Right lobe of liver (tissue), 6 donors: ENCODE results near the gene GFAP. TPM values are rescaled to one million over a fixed set of nuclear protein-coding genes. Genes with fewer than 3 reads are reported as not detected.

Source experiments
- ATAC-seq, 4 donors: fragments of 200-7000 bp; cut with Tn5 transposase; one replicate each; pipeline ENCODE4 v1.9.1; 2020; ENCODE audit warnings: mild to moderate bottlenecking in 4 of 4, moderate library complexity in 4 of 4
- DNase-seq, 3 donors: peaks; one replicate each; pipeline ENCODE4 v3.0.0-alpha.2; 2020
- H3K27ac ChIP-seq, 3 donors: fragments of 200-600 bp; one replicate each; pipeline ENCODE4 v1.8.0; 2022
- H3K27me3 ChIP-seq, 2 donors: fragments of 200-600 bp; one replicate each; pipeline ENCODE4 v1.8.0; 2022
- H3K36me3 ChIP-seq, 4 donors: fragments of 200-600 bp; sonication (generic) in 1 of 4; one replicate each; pipeline versions ENCODE4 v1.5.1 to v1.8.0; 2017 to 2022; ENCODE audit warnings: control low read depth in 1 of 4
- H3K4me1 ChIP-seq, 4 donors: fragments of 200-600 bp; sonication (generic) in 1 of 4; one replicate each; pipeline versions ENCODE4 v1.5.1 to v1.8.0; 2017 to 2022; ENCODE audit warnings: control low read depth in 1 of 4
- H3K4me3 ChIP-seq, 3 donors: fragments of 200-600 bp; one replicate each; pipeline ENCODE4 v1.8.0; 2022
- H3K9me3 ChIP-seq, 4 donors: fragments of 200-600 bp; sonication (generic) in 1 of 4; one replicate each; pipeline versions ENCODE4 v1.5.1 to v1.8.0; 2017 to 2022; ENCODE audit warnings: control low read depth in 1 of 4
- POLR2A ChIP-seq: fragments of 450-650 bp; IDR thresholded peaks from one replicate; pipeline ENCODE4 v1.6.1; 2017; ENCODE audit warnings: antibody characterized with exemption, mild to moderate bottlenecking
- WGBS: methylation state at CpG from one replicate; pipeline ENCODE4 v1.1.6; 2018; ENCODE audit warnings: low coverage, low lambda C conversion rate; ENCODE audit not compliant: insufficient coverage; ENCODE audit errors: missing lambda C conversion rate; 5-methylcytosine and 5-hydroxymethylcytosine counted together
- intact Hi-C, 2 donors: fragments of 100-400 bp; cut with DNase I; formaldehyde crosslinking; loops; one replicate each; pipeline versions ENCODE4 v1.11.2 to v1.14.1; 2022
- total RNA-seq, 6 experiments: library from RNA; depleted of rRNA in 2 of 6; stranded (reverse); fragments of >200 nt in 2 of 6; fragmentation: NEBNext Ultra II Directional in 3 of 6; extraction: Animal tissue kit (Norgen Biotek cat#: 25700) in 3 of 6; gene quantifications; one replicate each; pipeline versions ENCODE4 v1.1.0 to v1.2.4, GENCODE V29; 2016 to 2023
- TF ChIP-seq, protein P1 (sequence below), 4 donors: fragments of 200-600 bp in 3 of 4; fragments of 450-650 bp in 1 of 4; IDR thresholded peaks; one replicate each; pipeline versions ENCODE4 v1.5.1 to v1.8.0; 2016 to 2022; ENCODE audit warnings: antibody characterized with exemption in 4 of 4, mild to moderate bottlenecking in 2 of 4
- donor health status: DM: no; HTN: yes; CAD: no.
- donor health status: DM: no; HTN: no; CAD: no.
- donor health status: DM: no; HTN: no; CAD: no.
- donor health status: DM: no; HTN: yes; CAD: no.
- donor health status: DM: no; HTN: yes; CAD: no.

Gene GFAP
- total RNA-seq, 6 experiments from 2014 or later: 0.18 to 0.50 (median 0.27) TPM

DNA sequence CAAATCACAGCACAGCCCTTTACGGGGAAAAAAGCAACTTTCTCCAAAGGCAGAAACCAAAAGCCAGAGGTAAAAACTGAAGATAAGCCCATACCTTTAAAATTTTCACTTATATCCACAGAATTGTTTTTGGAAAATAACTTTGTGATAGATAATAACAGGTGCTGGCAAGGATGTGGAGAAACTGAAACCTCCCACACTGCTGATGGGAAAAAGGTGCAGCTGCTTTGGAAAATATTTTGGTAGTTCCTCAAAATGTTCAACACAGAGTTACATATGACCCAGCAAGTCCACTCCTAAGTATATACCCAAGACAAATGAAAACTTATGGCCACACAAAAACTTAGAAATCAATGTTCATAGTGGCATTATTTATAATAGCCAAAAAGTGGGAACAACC lies 28.3 kb downstream of the GFAP start:
- intact Hi-C loops: no loop called here
- 100% methylated on average over 1 of the region's 1 CpG for WGBS
- ATAC-seq: no peak

DNA sequence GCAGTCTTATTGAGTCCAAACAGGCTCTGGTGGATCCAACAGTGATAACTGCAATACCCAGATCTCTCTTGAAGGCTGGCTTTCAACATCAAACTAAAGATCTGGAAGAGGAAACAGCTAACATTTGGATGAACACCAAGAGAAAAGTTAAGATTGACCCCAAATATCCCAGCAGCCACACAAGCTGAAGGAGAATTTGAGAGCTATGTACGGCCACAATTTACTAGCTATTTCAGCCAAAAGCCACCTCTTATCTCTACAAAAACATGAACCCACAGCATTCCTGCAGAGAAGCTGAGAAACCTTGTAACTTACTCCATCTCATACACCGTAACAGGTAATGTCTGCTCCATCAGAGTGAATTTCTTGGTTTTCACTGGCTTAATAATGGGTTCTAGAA lies 30.4 kb downstream of the GFAP start:
- 92% methylated on average over 2 of the region's 2 CpGs for WGBS
- Histone ChIP-seq H3K9me3 (no peaks in the 10 kb centered on the region), H3K4me3 (no peak overlapping the region), H3K4me1 (peaks cover 0 to 6% (median 0%) of the 10 kb centered on the region in 4 donors), H3K36me3 (peaks cover 5 to 64% (median 28%) of the 10 kb centered on the region in 4 donors), H3K27ac (no peak overlapping the region), H3K27me3 (no peaks in the 10 kb centered on the region)
- DNase-seq: no peak
- ATAC-seq: no peak
- TF ChIP-seq, protein P1, sequence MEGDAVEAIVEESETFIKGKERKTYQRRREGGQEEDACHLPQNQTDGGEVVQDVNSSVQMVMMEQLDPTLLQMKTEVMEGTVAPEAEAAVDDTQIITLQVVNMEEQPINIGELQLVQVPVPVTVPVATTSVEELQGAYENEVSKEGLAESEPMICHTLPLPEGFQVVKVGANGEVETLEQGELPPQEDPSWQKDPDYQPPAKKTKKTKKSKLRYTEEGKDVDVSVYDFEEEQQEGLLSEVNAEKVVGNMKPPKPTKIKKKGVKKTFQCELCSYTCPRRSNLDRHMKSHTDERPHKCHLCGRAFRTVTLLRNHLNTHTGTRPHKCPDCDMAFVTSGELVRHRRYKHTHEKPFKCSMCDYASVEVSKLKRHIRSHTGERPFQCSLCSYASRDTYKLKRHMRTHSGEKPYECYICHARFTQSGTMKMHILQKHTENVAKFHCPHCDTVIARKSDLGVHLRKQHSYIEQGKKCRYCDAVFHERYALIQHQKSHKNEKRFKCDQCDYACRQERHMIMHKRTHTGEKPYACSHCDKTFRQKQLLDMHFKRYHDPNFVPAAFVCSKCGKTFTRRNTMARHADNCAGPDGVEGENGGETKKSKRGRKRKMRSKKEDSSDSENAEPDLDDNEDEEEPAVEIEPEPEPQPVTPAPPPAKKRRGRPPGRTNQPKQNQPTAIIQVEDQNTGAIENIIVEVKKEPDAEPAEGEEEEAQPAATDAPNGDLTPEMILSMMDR (IDR thresholded peaks at IDR 0.05): no peak
- no peak for TF ChIP-seq POLR2A
- intact Hi-C loops: no loop called here

More for the DNA sequence above, 28.3 kb downstream of the GFAP start:
- no peak overlapping the region for H3K4me3 ChIP-seq
- H3K4me1 ChIP-seq: peaks cover 0 to 6% (median 0%) of the 10 kb centered on the region in 4 donors
- no peaks in the 10 kb centered on the region for H3K27me3 ChIP-seq
- H3K36me3 ChIP-seq: peaks cover 8 to 45% (median 24%) of the 10 kb centered on the region in 4 donors
- H3K27ac ChIP-seq: no peak overlapping the region
- no peaks in the 10 kb centered on the region for H3K9me3 ChIP-seq
- no peak for TF ChIP-seq POLR2A
- TF ChIP-seq, protein P1 (IDR thresholded peaks at IDR 0.05): no peak
- DNase-seq: no peak

DNA sequence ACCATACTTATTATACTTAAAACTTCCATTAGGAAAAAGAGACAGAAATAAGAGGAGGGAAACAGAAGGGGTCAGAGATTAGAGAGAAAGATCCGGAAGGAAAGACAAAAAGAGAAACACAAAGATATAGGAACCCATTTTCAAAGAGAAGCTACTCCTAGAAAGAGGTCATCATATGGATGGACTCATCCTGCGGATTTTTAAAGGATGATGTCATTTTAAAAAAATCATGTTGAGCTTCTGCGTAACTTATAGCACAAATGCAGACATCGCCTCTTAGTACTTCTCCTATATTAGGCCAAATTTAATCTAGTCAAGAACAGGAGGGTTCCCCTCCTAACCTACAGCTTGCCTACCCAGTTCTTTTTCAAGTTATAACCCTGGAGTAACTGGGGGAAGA lies 34.2 kb downstream of the GFAP start:
- 89% methylated on average over 4 of the region's 4 CpGs for WGBS
- no peak for TF ChIP-seq POLR2A
- TF ChIP-seq, protein P1 (IDR thresholded peaks at IDR 0.05): no peak
- DNase-seq (no peak), ATAC-seq (no peak)
- intact Hi-C loops: no loop called here
- Histone ChIP-seq H3K27me3 (no peaks in the 10 kb centered on the region), H3K4me1 (no peaks in the 10 kb centered on the region), H3K4me3 (no peak overlapping the region), H3K27ac (no peak overlapping the region), H3K36me3 (peaks cover 5 to 86% (median 39%) of the 10 kb centered on the region in 4 donors), H3K9me3 (no peaks in the 10 kb centered on the region)

DNA sequence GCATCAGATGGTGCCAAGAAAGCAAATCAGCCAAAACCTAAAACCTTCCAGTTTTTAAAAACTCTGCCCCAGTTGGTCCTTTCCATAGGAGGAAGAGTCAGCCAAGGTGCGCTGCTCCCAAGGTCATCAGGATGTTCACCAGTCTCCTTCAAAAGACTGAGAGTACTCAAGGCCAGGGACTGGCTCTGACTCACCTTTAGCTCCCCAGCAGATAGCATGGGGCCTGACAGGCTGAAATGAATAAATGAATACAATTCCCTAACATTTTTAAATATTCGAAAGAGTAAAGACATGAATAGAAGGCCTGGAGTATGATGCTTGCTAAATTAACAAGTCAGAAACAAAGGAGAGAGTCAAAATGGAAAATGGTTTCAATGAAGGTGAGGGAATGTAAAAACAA lies 35.2 kb downstream of the GFAP start:
- no peak for DNase-seq
- H3K4me1 ChIP-seq: no peaks in the 10 kb centered on the region
- H3K9me3 ChIP-seq: no peaks in the 10 kb centered on the region
- peaks cover 0 to 91% (median 36%) of the 10 kb centered on the region in 4 donors for H3K36me3 ChIP-seq
- TF ChIP-seq POLR2A: no peak
- no peak overlapping the region for H3K27ac ChIP-seq
- intact Hi-C loops: no loop called here
- H3K4me3 ChIP-seq: no peak overlapping the region
- WGBS: 92% methylated on average over 2 of the region's 2 CpGs
- no peaks in the 10 kb centered on the region for H3K27me3 ChIP-seq
- no peak for ATAC-seq

DNA sequence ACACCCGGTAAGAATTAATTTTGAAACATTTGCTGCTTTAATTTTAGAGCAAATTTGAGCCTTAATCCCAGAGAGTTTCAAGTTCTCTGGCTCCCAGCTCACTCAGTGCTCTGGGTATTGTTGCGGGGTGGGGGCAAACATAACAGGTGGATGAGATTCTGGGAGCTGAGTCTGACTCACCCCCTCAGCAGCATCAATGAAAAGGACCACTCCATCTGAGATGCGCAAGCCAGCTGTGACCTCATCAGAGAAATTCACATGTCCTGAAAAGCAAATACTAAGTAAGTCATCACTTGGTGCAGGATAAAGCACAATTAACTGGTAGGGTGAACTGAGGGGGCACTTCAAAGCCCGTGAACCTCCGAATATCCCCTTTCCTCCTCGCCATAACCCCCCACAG lies 35.9 kb downstream of the GFAP start:
- H3K27me3 ChIP-seq: no peaks in the 10 kb centered on the region
- no peaks in the 10 kb centered on the region for H3K4me1 ChIP-seq
- no peak overlapping the region for H3K27ac ChIP-seq
- no peaks in the 10 kb centered on the region for H3K9me3 ChIP-seq
- H3K4me3 ChIP-seq: no peak overlapping the region
- DNase-seq (no peak), ATAC-seq (no peak)
- intact Hi-C loops: no loop called here
- no peak for TF ChIP-seq POLR2A
- TF ChIP-seq, protein P1 (IDR thresholded peaks at IDR 0.05): no peak
- WGBS: 84% methylated on average over 6 of the region's 6 CpGs
- H3K36me3 ChIP-seq: peaks cover 0 to 91% (median 35%) of the 10 kb centered on the region in 4 donors
